Epithelial cell of esophagus (primary cell): ENCODE measurements around the gene EPB42.

ENCODE experiments used
- DNase-seq: peaks from one replicate; pipeline ENCODE4 v3.0.0; 2010; ENCODE audit warnings: low read depth
- H3K4me3 ChIP-seq: 2 replicates; pipeline ENCODE4 v1.5.1; 2011; ENCODE audit warnings: mild to moderate bottlenecking, low read length, control low read depth
- TF ChIP-seq, protein P1 (sequence below): IDR thresholded peaks from 2 replicates; pipeline ENCODE4 v1.5.1; 2011; ENCODE audit warnings: low read depth, mild to moderate bottlenecking, low read length, control low read depth, inconsistent platforms; ENCODE audit not compliant: insufficient read depth; ENCODE audit errors: missing control alignments

The EPB42 gene

DNA sequence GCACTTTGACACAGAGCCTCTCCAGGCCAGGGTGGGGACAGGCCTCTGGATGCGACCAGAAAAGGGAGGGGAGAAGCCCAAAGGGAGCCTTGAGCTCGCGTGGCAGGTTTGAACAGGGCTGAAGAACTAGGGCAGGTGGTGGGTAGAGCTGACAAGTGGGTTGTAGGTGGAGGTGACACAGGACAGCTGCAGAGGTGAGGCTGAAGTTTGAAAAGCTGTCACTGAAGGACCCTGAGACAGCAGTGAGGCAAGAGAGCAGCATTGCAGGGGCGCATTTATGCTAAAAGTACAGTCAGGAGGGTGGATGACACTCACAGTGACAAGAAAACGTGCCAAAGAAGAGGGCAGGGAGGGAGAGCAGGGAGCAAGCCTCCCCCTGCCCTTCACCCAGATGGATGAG, 21.8 kb upstream of the EPB42 start:
- no peak for DNase-seq
- TF ChIP-seq, protein P1, sequence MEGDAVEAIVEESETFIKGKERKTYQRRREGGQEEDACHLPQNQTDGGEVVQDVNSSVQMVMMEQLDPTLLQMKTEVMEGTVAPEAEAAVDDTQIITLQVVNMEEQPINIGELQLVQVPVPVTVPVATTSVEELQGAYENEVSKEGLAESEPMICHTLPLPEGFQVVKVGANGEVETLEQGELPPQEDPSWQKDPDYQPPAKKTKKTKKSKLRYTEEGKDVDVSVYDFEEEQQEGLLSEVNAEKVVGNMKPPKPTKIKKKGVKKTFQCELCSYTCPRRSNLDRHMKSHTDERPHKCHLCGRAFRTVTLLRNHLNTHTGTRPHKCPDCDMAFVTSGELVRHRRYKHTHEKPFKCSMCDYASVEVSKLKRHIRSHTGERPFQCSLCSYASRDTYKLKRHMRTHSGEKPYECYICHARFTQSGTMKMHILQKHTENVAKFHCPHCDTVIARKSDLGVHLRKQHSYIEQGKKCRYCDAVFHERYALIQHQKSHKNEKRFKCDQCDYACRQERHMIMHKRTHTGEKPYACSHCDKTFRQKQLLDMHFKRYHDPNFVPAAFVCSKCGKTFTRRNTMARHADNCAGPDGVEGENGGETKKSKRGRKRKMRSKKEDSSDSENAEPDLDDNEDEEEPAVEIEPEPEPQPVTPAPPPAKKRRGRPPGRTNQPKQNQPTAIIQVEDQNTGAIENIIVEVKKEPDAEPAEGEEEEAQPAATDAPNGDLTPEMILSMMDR: no peak
- no peak overlapping the region for H3K4me3 ChIP-seq

DNA sequence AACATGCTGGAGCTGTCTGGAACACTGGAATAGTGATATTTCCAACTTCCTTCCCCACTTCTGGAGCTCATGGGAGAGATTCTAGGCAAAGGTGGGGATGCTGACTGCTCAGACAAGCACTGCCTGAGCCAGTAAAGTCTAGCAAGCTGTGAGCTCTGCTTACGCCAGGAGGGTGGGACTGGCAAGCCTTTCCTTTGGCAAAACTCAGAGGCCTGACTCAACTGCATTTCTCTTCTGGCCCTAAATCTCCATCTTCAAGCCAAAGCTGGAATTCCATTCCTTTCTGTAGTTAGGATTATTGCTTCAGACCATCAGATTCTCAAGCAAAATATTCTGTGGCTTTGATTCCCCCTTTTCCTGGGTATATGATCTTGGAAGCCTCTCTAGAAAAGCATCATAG, 20.3 kb upstream of the EPB42 start:
- H3K4me3 ChIP-seq: no peak overlapping the region
- DNase-seq: no peak
- TF ChIP-seq, protein P1: no peak

GRCh38 chr15:43239732-43240491, 19.1 kb upstream of the EPB42 start:
- DNase-seq: no peak
- TF ChIP-seq, protein P1: no peak
- no peak overlapping the region for H3K4me3 ChIP-seq

DNA sequence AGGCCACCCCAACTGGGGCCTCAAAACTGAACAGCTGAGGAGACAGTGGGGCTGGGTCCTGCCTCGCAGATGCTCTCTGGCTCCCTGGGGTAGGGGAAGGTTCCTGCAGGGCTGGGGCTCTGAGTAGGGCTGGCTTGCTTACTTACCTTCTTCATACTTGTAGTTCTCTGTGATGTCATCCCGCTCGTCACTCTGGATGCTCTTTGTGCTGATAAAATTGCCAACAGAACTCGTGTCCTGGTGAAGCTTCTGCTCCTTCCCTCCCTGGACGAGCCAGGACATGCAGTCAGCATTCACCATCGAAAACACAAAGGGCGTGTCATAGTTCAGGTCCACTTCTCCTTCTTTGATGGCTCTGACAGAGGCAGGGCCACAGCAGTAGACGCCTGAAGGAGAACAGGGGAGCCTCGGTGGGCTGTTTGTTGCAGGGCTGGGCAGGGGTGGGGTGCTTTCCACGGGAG, 17.9 kb upstream of the EPB42 start:
- DNase-seq: peak; percentile 73
- TF ChIP-seq, protein P1: no peak

DNA sequence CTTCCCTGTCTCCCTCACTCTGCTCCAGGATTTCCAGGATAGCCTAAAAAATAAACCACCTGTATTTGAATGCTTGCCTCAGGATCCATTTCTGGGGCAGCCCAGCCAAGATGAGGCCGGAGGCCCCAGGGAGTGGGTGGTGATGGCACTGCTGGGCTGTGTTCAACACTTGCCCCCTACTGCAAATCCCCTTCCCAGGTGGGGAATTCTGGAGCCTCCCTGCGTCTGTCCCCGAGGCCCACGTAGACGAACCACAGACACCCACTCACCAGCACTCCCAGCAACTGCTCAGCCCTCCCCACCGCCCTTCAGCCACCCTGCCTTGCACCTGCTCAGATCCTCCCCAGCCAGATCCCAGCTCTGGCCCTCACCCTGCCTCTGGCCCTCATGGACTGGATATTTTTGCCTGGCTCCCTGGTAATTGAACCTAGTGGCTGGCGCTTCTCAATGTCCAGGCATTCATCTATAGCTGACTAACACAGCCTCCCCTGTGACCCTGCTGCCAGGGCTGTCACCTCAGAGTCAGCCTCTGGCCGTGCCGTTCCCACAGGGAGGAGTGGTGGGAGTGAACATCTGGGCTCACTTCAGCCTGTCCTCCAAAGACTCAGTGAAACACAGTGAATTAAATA, 17.1 kb upstream of the EPB42 start:
- H3K4me3 ChIP-seq: no peak overlapping the region
- TF ChIP-seq, protein P1: no peak
- DNase-seq: no peak

More for the DNA sequence above, 17.9 kb upstream of the EPB42 start:
- H3K4me3 ChIP-seq: no peak overlapping the region

DNA sequence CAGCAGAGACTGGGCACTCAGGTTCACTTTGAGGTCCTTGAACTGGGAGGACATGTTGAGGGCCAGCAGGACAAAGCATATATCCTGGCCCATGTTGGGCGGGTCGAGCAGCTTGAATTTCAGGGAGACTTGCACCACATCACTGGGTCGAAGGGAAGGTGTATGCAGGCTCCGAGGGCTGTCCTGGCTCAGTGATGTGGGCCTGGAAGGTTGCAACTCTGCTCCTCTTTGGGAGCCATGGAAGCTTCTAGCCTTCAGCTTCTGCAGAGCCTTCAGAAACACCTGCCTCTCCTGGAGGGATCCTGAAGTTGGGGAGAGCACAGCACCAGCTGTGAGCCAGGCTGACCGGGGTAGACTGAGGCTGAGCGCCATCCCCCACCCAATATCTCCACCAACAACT, 14.7 kb upstream of the EPB42 start:
- DNase-seq: no peak
- TF ChIP-seq, protein P1: no peak
- H3K4me3 ChIP-seq: no peak overlapping the region

- DNase-seq: peak; percentile 41
- TF ChIP-seq, protein P1: no peak
- H3K4me3 ChIP-seq: no peak overlapping the region
Observed at GRCh38 chr15:43232289-43232874, 11.6 kb upstream of the EPB42 start.
